HepG2 (cell line): ENCODE data around the gene ERF. TPM values are rescaled to one million over a fixed set of nuclear protein-coding genes. Genes with fewer than 3 reads are reported as not detected.
A peak's percentile ranks its signal among the peaks of the same experiment; 100 is the strongest.

Source experiments
- AGO1 ChIP-seq: fragments of 200-400 bp; formaldehyde crosslinking; IDR thresholded peaks from 2 replicates; pipeline ENCODE4 v1.6.1; 2017; ENCODE audit warnings: mild to moderate bottlenecking, low read depth, low read length, moderate library complexity; ENCODE audit not compliant: poor library complexity, severe bottlenecking
- ARID2 ChIP-seq: sonication (generic); formaldehyde crosslinking; IDR thresholded peaks from 2 replicates; pipeline ENCODE4 v1.8.1; 2022; ENCODE audit warnings: mild to moderate bottlenecking, missing genetic modification reagents, borderline replicate concordance
- CEBPG ChIP-seq: IDR thresholded peaks from 2 replicates; pipeline ENCODE4 v1.6.1; 2016
- CHD2 ChIP-seq: IDR thresholded peaks from 2 replicates; pipeline ENCODE4 v1.6.1; 2011; ENCODE audit warnings: low read depth, low read length, improper control_type of control experiment
- CREB1 ChIP-seq, 2 experiments: fragments of 450-650 bp in 1 of 2; IDR thresholded peaks; 2 replicates each; pipeline ENCODE4 v1.6.1; 2016 to 2017; ENCODE audit warnings: control low read depth in 1 of 2, mild to moderate bottlenecking in 1 of 2, missing compliant biosample characterization in 1 of 2, missing genetic modification characterization in 1 of 2
- FOSL2 ChIP-seq: sonication (generic); formaldehyde crosslinking; IDR thresholded peaks from 2 replicates; pipeline ENCODE4 v1.4.0; 2020; ENCODE audit warnings: missing genetic modification reagents
- HCFC1 ChIP-seq: fragments of 150-350 bp; IDR thresholded peaks from 2 replicates; pipeline ENCODE4 v1.6.1; 2014; ENCODE audit warnings: low read depth, low read length
- HNRNPLL ChIP-seq: fragments of 200-400 bp; formaldehyde crosslinking; IDR thresholded peaks from 2 replicates; pipeline ENCODE4 v1.6.1; 2017; ENCODE audit warnings: mild to moderate bottlenecking, low read depth, low read length; ENCODE audit not compliant: poor library complexity, severe bottlenecking
- HNRNPUL1 ChIP-seq: fragments of 200-400 bp; formaldehyde crosslinking; IDR thresholded peaks from 2 replicates; pipeline ENCODE4 v1.6.1; 2017; ENCODE audit warnings: low read depth, mild to moderate bottlenecking, low read length, moderate library complexity
- HOXD1 ChIP-seq: sonication (generic); formaldehyde crosslinking; IDR thresholded peaks from 2 replicates; pipeline ENCODE4 v1.5.0; 2020; ENCODE audit warnings: missing genetic modification reagents
- LCORL ChIP-seq, 2 experiments: fragments of 450-650 bp in 1 of 2; sonication (generic) in 1 of 2; formaldehyde crosslinking in 1 of 2; IDR thresholded peaks; 2 replicates each; pipeline versions ENCODE4 v1.5.0 to v1.6.1; 2017 to 2020; ENCODE audit warnings: antibody characterized with exemption in 1 of 2, missing genetic modification reagents in 1 of 2
- MIER3 ChIP-seq: IDR thresholded peaks from 2 replicates; pipeline ENCODE4 v1.6.1; 2016; ENCODE audit warnings: missing compliant biosample characterization, borderline replicate concordance
- ONECUT2 ChIP-seq: sonication (generic); formaldehyde crosslinking; IDR thresholded peaks from 2 replicates; pipeline ENCODE4 v1.4.0; 2020; ENCODE audit warnings: missing genetic modification reagents
- PHF5A ChIP-seq: IDR thresholded peaks from one replicate; pipeline ENCODE4 v1.6.1; 2018; ENCODE audit warnings: low read depth, missing genetic modification reagents; ENCODE audit not compliant: unreplicated experiment
- RBFOX2 ChIP-seq: fragments of 200-400 bp; formaldehyde crosslinking; IDR thresholded peaks from 2 replicates; pipeline ENCODE4 v1.6.1; 2017; ENCODE audit warnings: low read depth, mild to moderate bottlenecking, low read length
- RFXAP ChIP-seq: sonication (generic); formaldehyde crosslinking; IDR thresholded peaks from 2 replicates; pipeline ENCODE4 v1.4.0; 2020; ENCODE audit warnings: missing genetic modification reagents, borderline replicate concordance
- SOX6 ChIP-seq, 2 experiments: fragments of 450-650 bp in 1 of 2; sonication (generic) in 1 of 2; formaldehyde crosslinking in 1 of 2; IDR thresholded peaks; 2 replicates each; pipeline versions ENCODE4 v1.4.0 to v1.6.1; 2017 to 2020; ENCODE audit warnings: antibody characterized with exemption in 1 of 2, mild to moderate bottlenecking in 1 of 2, missing genetic modification reagents in 1 of 2
- SRSF1 ChIP-seq: fragments of 200-400 bp; formaldehyde crosslinking; optimal IDR thresholded peaks from 2 replicates; pipeline ENCODE3; 2017; ENCODE audit warnings: mild to moderate bottlenecking, low read depth, low read length, moderate library complexity
- TARDBP ChIP-seq: sonication (generic); formaldehyde crosslinking; IDR thresholded peaks from 2 replicates; pipeline ENCODE4 v1.8.0; 2022; ENCODE audit warnings: mild to moderate bottlenecking, missing genetic modification reagents
- U2AF1 ChIP-seq: fragments of 200-400 bp; formaldehyde crosslinking; optimal IDR thresholded peaks from 2 replicates; pipeline ENCODE3; 2017; ENCODE audit warnings: mild to moderate bottlenecking, low read depth, low read length
- ZFP36 ChIP-seq: fragments of 150-350 bp; IDR thresholded peaks from 2 replicates; pipeline ENCODE4 v1.6.1; 2018; ENCODE audit warnings: borderline replicate concordance, low read length, low read depth; ENCODE audit not compliant: partially characterized antibody
- ZNF124 ChIP-seq: sonication (generic); formaldehyde crosslinking; IDR thresholded peaks from 2 replicates; pipeline ENCODE4 v1.4.0; 2020; ENCODE audit warnings: missing genetic modification reagents
- ZNF549 ChIP-seq: sonication (generic); formaldehyde crosslinking; IDR thresholded peaks from 2 replicates; pipeline ENCODE4 v1.5.0; 2020; ENCODE audit warnings: missing genetic modification reagents
- ZNF747 ChIP-seq: sonication (generic); formaldehyde crosslinking; IDR thresholded peaks from 2 replicates; pipeline ENCODE4 v1.8.1; 2023; ENCODE audit warnings: missing genetic modification reagents, mild to moderate bottlenecking, borderline replicate concordance
- ZZZ3 ChIP-seq: sonication (generic); formaldehyde crosslinking; IDR thresholded peaks from 2 replicates; pipeline ENCODE4 v1.4.0; 2020; ENCODE audit warnings: missing genetic modification reagents, mild to moderate bottlenecking, borderline replicate concordance
- polyA plus RNA-seq, 8 experiments: library from polyadenylated mRNA; depleted of rRNA in 3 of 8; stranded (reverse) in 7 of 8; unstranded in 1 of 8; fragments of >200 nt; fragmentation: Illumina TruSeq in 4 of 8; extraction: Trizol in 4 of 8; gene quantifications; 2 replicates each; pipeline versions ENCODE4 v1.2.1 to v1.2.3, GENCODE V29; 2011 to 2016; ENCODE audit warnings: low read depth in 4 of 8, missing spikeins in 1 of 8, mixed read lengths in 1 of 8; ENCODE audit not compliant: insufficient read depth in 1 of 8
- total RNA-seq, 5 experiments: library from RNA; depleted of rRNA; stranded (reverse); fragments of >200 nt; fragmentation: Illumina TruSeq; extraction: Trizol; gene quantifications; 2 replicates each; pipeline ENCODE4 v1.2.3, GENCODE V29; 2016; ENCODE audit warnings: low read depth in 1 of 5
- TF ChIP-seq, protein P1 (sequence below): sonication (generic); formaldehyde crosslinking; conservative IDR thresholded peaks from 2 replicates; pipeline ENCODE4 v1.4.0; 2020; ENCODE audit warnings: missing genetic modification reagents
- TF ChIP-seq, protein P2 (sequence below): sonication (generic); formaldehyde crosslinking; IDR thresholded peaks from 2 replicates; pipeline ENCODE4 v1.9.0; 2022; ENCODE audit warnings: missing genetic modification reagents, mild to moderate bottlenecking, borderline replicate concordance

ERF gene
- total and polyA plus RNA-seq, 2 of the 13 experiments (the other 11 are each of a cell fraction or from before 2014, with no cell fraction given) = 67.1 to 69.9 TPM

DNA sequence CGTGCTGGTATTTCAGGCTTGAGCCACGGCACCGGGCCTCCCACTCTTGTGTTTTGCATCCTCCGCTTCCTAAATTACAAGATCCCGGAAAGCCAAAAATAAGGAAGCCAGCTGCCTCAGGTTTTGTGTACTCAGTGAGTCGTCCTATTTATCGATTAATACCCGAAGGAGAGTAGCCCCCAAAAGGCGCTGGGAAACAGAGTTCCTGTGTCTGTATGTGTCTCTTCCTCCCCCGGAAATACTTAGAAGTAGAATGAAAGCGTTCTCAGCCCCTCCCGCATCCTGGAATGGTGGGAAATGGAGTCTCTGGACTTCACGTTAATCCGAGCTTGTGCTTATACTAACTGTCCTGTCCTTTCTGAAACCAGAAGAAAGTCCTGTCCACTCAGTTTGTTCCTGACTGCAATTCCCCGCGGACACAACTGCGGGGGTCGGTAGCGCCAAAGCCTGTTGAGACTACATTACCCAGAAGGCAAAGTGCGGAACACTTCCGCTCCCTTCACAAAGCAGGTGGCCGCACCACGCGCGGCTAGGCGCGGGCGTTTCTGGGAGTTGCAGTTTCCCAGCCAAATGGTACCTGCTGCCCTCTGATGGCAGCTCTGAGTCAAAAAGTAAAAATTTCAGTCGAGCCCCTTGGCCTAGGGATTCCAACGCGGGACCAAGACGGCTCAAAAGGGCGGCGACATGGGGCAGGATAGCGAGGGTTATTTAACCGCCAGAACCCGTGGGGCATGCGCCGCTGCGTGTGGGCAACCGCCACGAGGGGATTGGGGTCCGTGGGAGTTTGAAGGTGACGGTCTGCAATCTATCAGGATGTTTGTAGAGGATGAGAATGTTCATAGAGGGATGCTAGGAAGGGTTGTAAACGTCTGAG is 10.3 kb downstream of the ERF start (continued):
- TF ChIP-seq HOXD1 (CRISPR knock-in tag) (peak; percentile 31; the same call in 1 of the 2 replicates), AGO1 (peak; percentile 91), U2AF1 (no peak), ZNF124 (CRISPR knock-in tag) (0 out of 2 replicates have a peak, but pooled peaks have one; percentile 73), CREB1 (IDR thresholded peaks at IDR 0.05) (peak; percentile 68), CREB1 (CRISPR knock-in tag; IDR thresholded peaks at IDR 0.05) (peak; percentile 94), TARDBP (peak; percentile 63), HCFC1 (peak; percentile 97), SRSF1 (no peak), CHD2 (peak; percentile 81), ZZZ3 (CRISPR knock-in tag) (no peak), MIER3 (no peak), ZNF747 (CRISPR knock-in tag) (peak; percentile 67; the same call in 1 of the 2 replicates), CEBPG (CRISPR knock-in tag) (peak; percentile 43; the same call in 1 of the 2 replicates), FOSL2 (CRISPR knock-in tag) (peak; percentile 30), LCORL (IDR thresholded peaks at IDR 0.05) (no peak), LCORL (CRISPR knock-in tag; IDR thresholded peaks at IDR 0.05) (peak; percentile 74; the same call in 1 of the 2 replicates), ARID2 (CRISPR knock-in tag) (no peak), HNRNPLL (peak; percentile 74), RFXAP (CRISPR knock-in tag) (no peak), ZNF549 (no peak), RBFOX2 (peak; percentile 47; the same call in 1 of the 2 replicates), ZFP36 (peak; percentile 3), SOX6 (IDR thresholded peaks at IDR 0.05) (no peak), SOX6 (CRISPR knock-in tag; IDR thresholded peaks at IDR 0.05) (peak; percentile 55; the same call in 1 of the 2 replicates), PHF5A (CRISPR knock-in tag) (no peak), HNRNPUL1 (no peak), ONECUT2 (CRISPR knock-in tag) (peak; percentile 87)
- TF ChIP-seq, protein P1, sequence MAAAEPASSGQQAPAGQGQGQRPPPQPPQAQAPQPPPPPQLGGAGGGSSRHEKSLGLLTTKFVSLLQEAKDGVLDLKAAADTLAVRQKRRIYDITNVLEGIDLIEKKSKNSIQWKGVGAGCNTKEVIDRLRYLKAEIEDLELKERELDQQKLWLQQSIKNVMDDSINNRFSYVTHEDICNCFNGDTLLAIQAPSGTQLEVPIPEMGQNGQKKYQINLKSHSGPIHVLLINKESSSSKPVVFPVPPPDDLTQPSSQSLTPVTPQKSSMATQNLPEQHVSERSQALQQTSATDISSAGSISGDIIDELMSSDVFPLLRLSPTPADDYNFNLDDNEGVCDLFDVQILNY (CRISPR knock-in tag) = 0 out of 2 replicates have a peak, but pooled peaks have one; percentile 45
- TF ChIP-seq, protein P2, sequence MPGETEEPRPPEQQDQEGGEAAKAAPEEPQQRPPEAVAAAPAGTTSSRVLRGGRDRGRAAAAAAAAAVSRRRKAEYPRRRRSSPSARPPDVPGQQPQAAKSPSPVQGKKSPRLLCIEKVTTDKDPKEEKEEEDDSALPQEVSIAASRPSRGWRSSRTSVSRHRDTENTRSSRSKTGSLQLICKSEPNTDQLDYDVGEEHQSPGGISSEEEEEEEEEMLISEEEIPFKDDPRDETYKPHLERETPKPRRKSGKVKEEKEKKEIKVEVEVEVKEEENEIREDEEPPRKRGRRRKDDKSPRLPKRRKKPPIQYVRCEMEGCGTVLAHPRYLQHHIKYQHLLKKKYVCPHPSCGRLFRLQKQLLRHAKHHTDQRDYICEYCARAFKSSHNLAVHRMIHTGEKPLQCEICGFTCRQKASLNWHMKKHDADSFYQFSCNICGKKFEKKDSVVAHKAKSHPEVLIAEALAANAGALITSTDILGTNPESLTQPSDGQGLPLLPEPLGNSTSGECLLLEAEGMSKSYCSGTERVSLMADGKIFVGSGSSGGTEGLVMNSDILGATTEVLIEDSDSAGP (CRISPR knock-in tag) = peak; percentile 51; the same call in 1 of the 2 replicates
